ENCODE results near the gene PTCD2.
"Not testable (repeated sequence)": the region's sequence is repeated elsewhere in the genome, so short reads cannot be mapped to it uniquely, and the experiment has no call there.

DNA sequence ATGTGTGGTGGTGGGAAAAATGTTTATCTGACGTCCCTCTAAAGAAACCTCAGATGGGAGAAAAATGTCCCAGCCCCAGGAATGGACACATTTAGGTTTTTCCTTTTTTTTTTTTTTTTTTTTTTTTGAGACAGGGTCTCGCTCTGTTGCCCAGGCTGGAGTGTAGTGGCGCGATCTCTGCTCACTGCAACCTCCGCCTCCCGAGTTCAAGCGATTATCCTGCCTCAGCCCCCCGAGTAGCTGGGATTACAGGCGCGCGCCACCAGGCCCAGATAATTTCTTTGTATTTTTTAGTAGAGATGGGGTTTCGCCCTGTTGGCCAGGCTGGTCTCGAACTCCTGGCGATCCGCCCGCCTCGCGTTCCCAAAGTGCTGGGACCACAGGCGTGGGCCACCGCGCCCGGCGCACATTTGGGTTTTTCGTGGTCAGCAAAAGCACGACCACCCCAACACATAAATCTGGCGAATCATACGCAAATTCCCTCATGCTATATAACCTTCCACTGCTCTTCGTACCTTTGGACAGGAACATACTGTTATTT lies 668 bp upstream of the PTCD2 start:
- not testable (repeated sequence) for TF ChIP-seq GLIS3 (CRISPR knock-in tag; IDR thresholded peaks at IDR 0.05); ARNTL (CRISPR knock-in tag; IDR thresholded peaks at IDR 0.05; ENCODE audit: borderline replicate concordance, low read depth); RARB (CRISPR knock-in tag; IDR thresholded peaks at IDR 0.05); PPARA (CRISPR knock-in tag; IDR thresholded peaks at IDR 0.05; ENCODE audit: borderline replicate concordance); ZC3H10 (CRISPR knock-in tag; IDR thresholded peaks at IDR 0.05); ZNF8 (CRISPR knock-in tag; IDR thresholded peaks at IDR 0.05); ZFP30 (CRISPR knock-in tag; IDR thresholded peaks at IDR 0.05); BACH2 (CRISPR knock-in tag; IDR thresholded peaks at IDR 0.05; ENCODE audit: borderline replicate concordance); ZNF565 (CRISPR knock-in tag; conservative IDR thresholded peaks at IDR 0.05; ENCODE audit: low read depth); ZNF70 (CRISPR knock-in tag; IDR thresholded peaks at IDR 0.05); ESRRG (CRISPR knock-in tag; IDR thresholded peaks at IDR 0.05)
- TF ChIP-seq, protein P1, sequence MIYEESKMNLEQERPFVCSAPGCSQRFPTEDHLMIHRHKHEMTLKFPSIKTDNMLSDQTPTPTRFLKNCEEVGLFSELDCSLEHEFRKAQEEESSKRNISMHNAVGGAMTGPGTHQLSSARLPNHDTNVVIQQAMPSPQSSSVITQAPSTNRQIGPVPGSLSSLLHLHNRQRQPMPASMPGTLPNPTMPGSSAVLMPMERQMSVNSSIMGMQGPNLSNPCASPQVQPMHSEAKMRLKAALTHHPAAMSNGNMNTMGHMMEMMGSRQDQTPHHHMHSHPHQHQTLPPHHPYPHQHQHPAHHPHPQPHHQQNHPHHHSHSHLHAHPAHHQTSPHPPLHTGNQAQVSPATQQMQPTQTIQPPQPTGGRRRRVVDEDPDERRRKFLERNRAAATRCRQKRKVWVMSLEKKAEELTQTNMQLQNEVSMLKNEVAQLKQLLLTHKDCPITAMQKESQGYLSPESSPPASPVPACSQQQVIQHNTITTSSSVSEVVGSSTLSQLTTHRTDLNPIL (CRISPR knock-in tag; IDR thresholded peaks at IDR 0.05; ENCODE audit: low read depth), result not testable (repeated sequence)
- TF ChIP-seq, protein P2, sequence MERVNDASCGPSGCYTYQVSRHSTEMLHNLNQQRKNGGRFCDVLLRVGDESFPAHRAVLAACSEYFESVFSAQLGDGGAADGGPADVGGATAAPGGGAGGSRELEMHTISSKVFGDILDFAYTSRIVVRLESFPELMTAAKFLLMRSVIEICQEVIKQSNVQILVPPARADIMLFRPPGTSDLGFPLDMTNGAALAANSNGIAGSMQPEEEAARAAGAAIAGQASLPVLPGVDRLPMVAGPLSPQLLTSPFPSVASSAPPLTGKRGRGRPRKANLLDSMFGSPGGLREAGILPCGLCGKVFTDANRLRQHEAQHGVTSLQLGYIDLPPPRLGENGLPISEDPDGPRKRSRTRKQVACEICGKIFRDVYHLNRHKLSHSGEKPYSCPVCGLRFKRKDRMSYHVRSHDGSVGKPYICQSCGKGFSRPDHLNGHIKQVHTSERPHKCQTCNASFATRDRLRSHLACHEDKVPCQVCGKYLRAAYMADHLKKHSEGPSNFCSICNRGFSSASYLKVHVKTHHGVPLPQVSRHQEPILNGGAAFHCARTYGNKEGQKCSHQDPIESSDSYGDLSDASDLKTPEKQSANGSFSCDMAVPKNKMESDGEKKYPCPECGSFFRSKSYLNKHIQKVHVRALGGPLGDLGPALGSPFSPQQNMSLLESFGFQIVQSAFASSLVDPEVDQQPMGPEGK (CRISPR knock-in tag; IDR thresholded peaks at IDR 0.05; ENCODE audit: borderline replicate concordance), result not testable (repeated sequence)
- TF ChIP-seq, protein P3, sequence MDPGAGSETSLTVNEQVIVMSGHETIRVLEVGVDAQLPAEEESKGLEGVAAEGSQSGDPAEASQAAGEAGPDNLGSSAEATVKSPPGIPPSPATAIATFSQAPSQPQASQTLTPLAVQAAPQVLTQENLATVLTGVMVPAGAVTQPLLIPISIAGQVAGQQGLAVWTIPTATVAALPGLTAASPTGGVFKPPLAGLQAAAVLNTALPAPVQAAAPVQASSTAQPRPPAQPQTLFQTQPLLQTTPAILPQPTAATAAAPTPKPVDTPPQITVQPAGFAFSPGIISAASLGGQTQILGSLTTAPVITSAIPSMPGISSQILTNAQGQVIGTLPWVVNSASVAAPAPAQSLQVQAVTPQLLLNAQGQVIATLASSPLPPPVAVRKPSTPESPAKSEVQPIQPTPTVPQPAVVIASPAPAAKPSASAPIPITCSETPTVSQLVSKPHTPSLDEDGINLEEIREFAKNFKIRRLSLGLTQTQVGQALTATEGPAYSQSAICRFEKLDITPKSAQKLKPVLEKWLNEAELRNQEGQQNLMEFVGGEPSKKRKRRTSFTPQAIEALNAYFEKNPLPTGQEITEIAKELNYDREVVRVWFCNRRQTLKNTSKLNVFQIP (CRISPR knock-in tag; IDR thresholded peaks at IDR 0.05; ENCODE audit: borderline replicate concordance, low read depth), result not testable (repeated sequence)
